HG03103 (cell line): Measurements from ENCODE around the gene RAD1.

Experiments used
- ATAC-seq: cut with Tn5 transposase; IDR thresholded peaks from one replicate; pipeline ENCODE4 v1.9.1; 2021; ENCODE audit warnings: low read depth; ENCODE audit not compliant: unreplicated experiment

The RAD1 gene

DNA sequence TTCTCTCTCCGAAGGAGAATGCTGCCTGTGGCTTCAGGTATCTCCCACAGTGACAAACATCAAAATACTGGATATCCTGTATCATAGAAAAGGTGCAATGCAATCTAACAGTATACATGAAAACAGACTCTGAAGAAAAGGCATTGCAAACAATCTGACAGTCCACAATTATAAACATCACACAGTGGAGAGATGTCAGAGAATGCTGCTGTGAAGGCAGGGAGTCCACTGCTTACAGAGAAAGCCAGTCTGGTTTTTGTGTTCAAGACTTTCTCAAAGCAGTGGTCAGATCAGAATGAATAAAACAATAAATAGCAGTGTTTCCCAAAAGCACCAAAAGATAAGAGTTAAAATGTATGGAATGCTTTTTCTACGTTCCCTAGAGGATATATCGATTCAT is 47.6 kb downstream of the RAD1 start:
- ATAC-seq, result no peak

DNA sequence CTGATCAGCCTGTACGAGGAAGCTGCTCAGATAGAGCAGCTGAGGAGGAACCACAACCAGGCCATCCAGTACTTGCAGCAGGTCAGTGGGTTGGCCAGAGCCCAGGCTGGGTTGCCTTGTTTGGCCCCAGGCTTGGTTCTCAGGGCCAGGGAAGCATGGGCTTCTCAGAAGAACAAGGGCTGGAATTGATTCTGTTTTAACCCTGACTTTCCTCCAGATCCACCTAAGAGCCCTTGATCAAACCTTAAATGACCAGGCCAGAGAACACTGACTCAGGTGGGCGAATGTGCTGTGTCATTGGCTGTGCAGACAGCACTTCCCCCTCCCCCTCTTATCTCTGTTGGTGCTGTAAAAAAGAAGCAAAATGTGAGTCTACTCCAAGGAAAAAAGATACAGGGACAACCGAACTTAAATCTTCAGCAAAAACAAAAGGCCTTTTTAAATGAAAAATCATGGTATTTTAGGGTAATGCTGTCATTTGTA is 48.3 kb downstream of the RAD1 start:
- no peak for ATAC-seq

DNA sequence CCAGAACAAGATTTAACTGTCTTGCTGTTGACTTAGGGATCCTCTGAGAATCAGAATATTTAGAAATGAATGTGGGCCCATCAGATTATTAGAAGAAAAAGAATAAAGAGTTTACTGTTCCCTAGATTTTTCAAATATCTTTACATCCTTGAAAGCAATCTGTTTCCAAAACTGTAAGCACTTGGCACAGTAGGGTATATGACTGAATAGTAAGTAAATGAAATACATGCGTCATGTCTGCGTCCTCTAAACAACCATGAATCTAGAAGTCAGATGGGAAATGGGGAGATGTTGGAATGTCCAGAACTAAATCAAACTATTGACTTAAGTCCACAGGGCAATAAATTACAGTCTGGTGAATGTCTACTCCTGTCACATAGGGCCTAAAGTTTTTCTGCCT is 50.2 kb downstream of the RAD1 start:
- ATAC-seq, result no peak

DNA sequence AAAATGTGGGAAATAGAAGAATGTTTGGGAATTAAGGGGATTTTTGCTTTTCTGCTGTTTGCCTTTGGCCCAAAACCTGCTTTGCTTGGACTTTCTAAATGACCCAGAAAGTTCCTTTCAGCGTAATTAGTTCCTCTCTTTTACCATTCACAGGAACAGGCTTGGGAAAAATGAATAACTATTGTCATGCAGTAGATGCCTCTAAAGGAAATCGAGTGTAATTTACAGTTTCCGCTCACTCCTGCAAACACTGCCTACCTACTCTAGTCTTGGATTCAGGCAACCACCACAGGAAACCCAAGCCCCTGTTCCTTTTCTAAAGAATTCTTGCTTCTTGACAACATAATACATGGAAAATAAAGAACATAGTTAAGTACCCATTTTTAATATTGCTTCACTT is 51.4 kb downstream of the RAD1 start:
- no peak for ATAC-seq

DNA sequence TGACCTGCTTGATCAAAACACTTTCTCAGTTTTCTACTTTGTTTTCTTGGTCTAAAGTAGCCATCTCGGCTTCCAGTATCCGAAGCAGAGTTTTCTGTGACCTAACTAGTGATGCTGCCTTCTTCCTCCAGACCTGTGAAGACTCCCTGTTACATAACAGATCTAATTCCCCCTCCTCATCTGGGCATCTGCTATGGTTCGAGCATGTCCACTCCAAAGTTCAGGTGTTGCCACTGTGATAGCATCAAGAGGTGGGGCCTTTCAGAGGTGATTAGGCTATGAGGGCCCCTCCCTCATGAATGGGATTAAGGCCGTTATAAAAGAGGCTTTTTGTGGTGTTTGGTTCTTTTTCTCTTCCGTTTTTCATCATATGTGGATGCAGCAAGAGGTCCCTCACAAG is 56.1 kb downstream of the RAD1 start:
- ATAC-seq, result no peak

DNA sequence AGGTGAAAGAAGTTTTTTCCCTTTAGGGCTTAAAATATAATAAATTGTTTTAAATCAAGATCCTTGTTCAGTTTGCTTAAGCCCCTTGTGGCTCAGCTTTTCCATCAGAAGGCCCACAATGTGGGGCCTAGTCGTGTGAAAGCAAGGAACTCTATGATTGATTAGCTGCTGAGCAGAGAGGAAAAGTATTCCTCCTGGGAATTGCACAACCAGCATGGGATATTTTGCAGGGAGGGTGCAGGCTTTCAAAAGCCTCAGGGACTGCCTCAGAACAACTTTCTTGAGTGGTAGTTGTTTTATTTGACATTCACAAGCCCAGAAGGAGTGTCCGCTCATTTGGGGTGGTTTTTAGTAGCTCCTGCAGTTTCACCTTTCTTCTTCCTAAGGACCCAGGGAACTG is 56.5 kb downstream of the RAD1 start:
- ATAC-seq, result no peak

DNA sequence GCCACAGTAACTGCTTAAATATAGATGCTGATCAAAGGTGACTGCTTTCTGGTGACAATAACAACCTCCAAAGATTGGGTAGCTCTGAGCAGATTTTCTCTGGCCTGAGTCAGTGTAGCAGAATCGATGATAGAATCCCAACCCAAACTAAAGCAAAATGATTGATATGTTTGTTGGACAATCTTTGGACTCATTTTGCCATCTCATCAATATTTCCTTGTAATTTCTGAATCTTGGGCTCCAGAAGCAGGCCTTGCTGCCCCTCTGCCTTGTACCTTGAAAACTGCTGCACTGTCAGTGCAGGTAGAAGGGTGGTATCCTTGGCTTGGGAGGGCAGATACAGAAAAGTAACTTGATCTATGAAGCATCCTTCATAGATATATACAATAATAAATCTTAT is 57.4 kb downstream of the RAD1 start:
- ATAC-seq, result no peak

DNA sequence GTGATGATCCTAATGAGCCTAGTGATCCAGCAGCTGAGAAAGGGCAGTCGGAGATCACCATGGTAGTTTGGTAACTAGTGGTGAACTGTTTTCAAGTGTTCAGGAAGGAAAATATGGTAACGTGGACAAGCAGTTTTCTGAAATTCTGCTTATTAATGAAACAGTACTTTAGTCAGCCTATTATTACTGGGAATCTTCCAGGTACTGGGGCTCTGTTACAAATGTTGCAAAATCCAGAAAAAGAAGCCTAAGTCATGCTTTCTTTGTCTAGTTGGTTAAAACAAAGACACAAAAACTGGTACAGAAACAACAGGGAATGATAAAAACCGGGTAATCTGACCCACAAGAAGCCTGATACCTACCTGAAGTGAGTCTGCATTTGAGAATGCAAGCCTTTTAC is 58.1 kb downstream of the RAD1 start:
- no peak for ATAC-seq
